ENCODE results near the gene CABP1. TPM values are rescaled to one million over a fixed set of nuclear protein-coding genes. Genes with fewer than 3 reads are reported as not detected.

Gene CABP1
- 1 to 10 TPM; 1.6 to 4.8 (median 2.6) TPM for total RNA-seq
- 1 to 10 TPM; 2.2 to 2.3 (median 2.3) TPM for polyA plus RNA-seq
- long read RNA-seq, donor 1, partial matches to known transcripts = 0 of 1 reads
- long read RNA-seq, donor 1, other reads (novel, unspliced or antisense) = 0 of 1 reads
- long read RNA-seq, donor 2, partial matches to known transcripts = 0 of 3 reads
- long read RNA-seq, donor 2, other reads (novel, unspliced or antisense) = 0 of 3 reads

DNA sequence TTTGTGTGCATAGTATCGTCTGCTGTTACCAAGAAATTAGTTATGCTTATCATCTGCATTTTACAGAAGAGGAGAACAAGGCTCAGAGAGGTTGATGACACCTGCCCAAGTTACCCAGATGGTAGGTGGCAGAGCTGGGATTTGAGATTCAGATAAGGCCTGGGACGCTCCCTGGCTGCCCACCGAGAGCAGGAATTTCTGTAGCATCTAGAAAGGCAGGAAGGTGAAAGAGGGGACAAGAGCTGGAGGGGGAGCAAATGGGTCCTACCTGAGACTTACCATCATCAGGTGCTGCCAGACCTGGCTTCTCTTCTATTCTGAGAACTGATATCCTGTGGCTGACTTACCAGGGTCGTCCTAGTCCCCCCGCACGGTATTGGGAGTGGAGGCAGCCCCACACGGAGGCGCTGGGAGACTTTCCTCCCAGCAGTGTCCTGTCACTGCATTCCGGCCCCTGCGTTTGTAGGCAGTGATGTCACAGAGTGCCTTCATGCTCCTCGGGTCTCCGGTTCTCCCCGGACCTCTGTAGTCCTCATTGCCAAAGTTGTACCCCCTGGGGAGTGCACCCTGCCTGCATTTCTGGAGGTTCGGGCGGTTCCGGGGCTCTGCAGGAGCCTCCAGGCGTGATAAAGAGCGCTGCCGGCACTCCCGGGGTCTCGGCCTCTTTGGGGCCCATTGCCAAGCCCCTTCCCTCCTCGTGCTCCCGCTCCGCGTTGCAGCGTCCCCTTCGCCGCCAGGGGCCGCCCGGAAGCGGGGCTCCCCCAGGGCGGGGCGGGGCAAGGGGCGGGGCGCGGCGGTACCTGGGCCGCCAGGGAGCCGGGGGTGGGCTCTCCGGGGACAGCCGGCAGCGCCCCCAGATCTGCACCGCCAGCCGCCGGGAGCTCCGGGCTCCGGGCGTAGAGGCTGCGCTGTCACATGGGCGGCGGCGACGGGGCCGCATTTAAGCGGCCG is at the start of gene CABP1:
CABP1 (plus strand) TSS at position 856 of the 951 bp plus-strand sequence; CDS start at position 916, 60 bp downstream.
- Histone ChIP-seq H3K36me3 (ENCODE audit: insufficient read depth in 1 of 2, low read depth in 1 of 2) (no peaks in the 10 kb centered on the region), H3K27ac (no peak within 1 kb of the TSS), H3K27me3 (ENCODE audit: insufficient read depth in 3 of 3, low read length in 2 of 3) (peaks cover 0 to 45% (median 4%) of the 10 kb centered on the region in 3 donors), H3K4me3 (peak within 1 kb of the TSS; percentile 65), H3K9me3 (no peaks in the 10 kb centered on the region), H3K4me1 (peaks cover 6% of the 10 kb centered on the region)
- DNase-seq (peak in 1 of 2 donors; percentile 60), ATAC-seq (peak in 3 of 4 donors; percentile 52 to 79 (median 62))
- 7 to 9% (median 7%) methylated on average over 33 to 56 of the region's 56 CpGs for WGBS, 3 donors
- TF ChIP-seq, protein P1, sequence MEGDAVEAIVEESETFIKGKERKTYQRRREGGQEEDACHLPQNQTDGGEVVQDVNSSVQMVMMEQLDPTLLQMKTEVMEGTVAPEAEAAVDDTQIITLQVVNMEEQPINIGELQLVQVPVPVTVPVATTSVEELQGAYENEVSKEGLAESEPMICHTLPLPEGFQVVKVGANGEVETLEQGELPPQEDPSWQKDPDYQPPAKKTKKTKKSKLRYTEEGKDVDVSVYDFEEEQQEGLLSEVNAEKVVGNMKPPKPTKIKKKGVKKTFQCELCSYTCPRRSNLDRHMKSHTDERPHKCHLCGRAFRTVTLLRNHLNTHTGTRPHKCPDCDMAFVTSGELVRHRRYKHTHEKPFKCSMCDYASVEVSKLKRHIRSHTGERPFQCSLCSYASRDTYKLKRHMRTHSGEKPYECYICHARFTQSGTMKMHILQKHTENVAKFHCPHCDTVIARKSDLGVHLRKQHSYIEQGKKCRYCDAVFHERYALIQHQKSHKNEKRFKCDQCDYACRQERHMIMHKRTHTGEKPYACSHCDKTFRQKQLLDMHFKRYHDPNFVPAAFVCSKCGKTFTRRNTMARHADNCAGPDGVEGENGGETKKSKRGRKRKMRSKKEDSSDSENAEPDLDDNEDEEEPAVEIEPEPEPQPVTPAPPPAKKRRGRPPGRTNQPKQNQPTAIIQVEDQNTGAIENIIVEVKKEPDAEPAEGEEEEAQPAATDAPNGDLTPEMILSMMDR (IDR thresholded peaks at IDR 0.05) = no peak
- intact Hi-C loops (cut with DNase I) = no loop called here

DNA sequence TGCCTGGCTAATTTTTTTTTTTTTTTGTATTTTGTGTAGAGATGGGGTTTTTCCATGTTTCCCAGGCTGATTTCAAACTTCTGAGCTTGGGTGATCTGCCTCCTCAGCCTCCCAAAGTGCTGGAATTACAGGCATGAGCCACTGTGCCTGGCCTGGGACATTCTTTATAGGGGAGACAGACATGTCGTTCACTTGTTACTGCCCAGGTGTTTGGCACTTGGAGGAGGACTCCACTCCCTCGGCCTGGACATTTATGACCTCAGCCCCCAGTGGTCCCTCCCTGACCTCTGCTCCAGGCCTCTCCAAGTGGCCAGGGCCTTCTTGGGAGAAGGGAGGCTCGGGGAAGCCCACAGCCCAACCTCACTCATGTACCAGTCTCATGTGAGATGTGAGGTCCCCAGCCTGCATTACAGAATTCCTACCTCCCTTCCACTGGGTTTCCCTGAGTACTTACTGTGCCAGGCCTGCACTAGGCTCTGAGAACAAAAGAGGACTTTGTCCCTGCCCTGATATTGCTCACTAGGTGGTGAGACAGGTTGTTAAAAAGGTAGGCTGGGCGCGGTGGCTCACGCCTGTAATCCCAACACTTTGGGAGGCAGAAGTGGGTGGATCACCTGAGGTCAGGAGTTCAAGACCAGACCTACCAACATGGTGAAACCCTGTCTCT is 49.6 kb upstream of the CABP1 start:
- H3K27me3 ChIP-seq (ENCODE audit: insufficient read depth in 3 of 3, low read length in 2 of 3) = no peaks in the 10 kb centered on the region
- H3K4me3 ChIP-seq = no peak overlapping the region
- 65 to 74% (median 68%) methylated on average over 6 of the region's 6 CpGs for WGBS, 3 donors
- ATAC-seq = no peak
- DNase-seq = no peak
- peaks cover 8% of the 10 kb centered on the region for H3K4me1 ChIP-seq
- H3K36me3 ChIP-seq (ENCODE audit: insufficient read depth in 1 of 2, low read depth in 1 of 2) = no peaks in the 10 kb centered on the region
- H3K27ac ChIP-seq = no peak overlapping the region
- no peaks in the 10 kb centered on the region for H3K9me3 ChIP-seq
- TF ChIP-seq, protein P1 (IDR thresholded peaks at IDR 0.05) = no peak
- intact Hi-C loops (cut with DNase I) = no loop called here

GRCh38 chr12:120592121-120593049 is 48.0 kb upstream of the CABP1 start:
- WGBS, 3 donors = 72 to 75% (median 73%) methylated on average over 8 of the region's 8 CpGs
- ATAC-seq (no peak), DNase-seq (no peak)
- Histone ChIP-seq H3K27ac (no peak overlapping the region), H3K4me3 (no peak overlapping the region), H3K36me3 (ENCODE audit: insufficient read depth in 1 of 2, low read depth in 1 of 2) (no peaks in the 10 kb centered on the region), H3K9me3 (no peaks in the 10 kb centered on the region), H3K27me3 (ENCODE audit: insufficient read depth in 3 of 3, low read length in 2 of 3) (peaks cover 0 to 3% (median 0%) of the 10 kb centered on the region in 3 donors), H3K4me1 (peaks cover 8% of the 10 kb centered on the region)
- intact Hi-C loops (cut with DNase I) = no loop called here
- TF ChIP-seq, protein P1 (IDR thresholded peaks at IDR 0.05) = no peak

GRCh38 chr12:120596901-120597300 is 43.5 kb upstream of the CABP1 start:
- intact Hi-C loops (cut with DNase I) = no loop called here
- H3K27me3 ChIP-seq (ENCODE audit: insufficient read depth in 3 of 3, low read length in 2 of 3) = peaks cover 0 to 6% (median 5%) of the 10 kb centered on the region in 3 donors
- H3K9me3 ChIP-seq = no peaks in the 10 kb centered on the region
- DNase-seq (no peak), ATAC-seq (no peak)
- no peak overlapping the region for H3K27ac ChIP-seq
- H3K36me3 ChIP-seq (ENCODE audit: insufficient read depth in 1 of 2, low read depth in 1 of 2) = no peaks in the 10 kb centered on the region
- 88 to 92% (median 92%) methylated on average over 3 of the region's 3 CpGs for WGBS, 3 donors
- TF ChIP-seq, protein P1 (IDR thresholded peaks at IDR 0.05) = no peak
- H3K4me1 ChIP-seq = no peaks in the 10 kb centered on the region
- H3K4me3 ChIP-seq = no peak overlapping the region

Data from psoas muscle (tissue), 8 donors.